HCEC 1CT (cell line): ENCODE data around the gene MGRN1.

Source experiments
- DNase-seq: peaks from one replicate; pipeline ENCODE4 v3.0.0-alpha.2; 2017

The MGRN1 gene

DNA sequence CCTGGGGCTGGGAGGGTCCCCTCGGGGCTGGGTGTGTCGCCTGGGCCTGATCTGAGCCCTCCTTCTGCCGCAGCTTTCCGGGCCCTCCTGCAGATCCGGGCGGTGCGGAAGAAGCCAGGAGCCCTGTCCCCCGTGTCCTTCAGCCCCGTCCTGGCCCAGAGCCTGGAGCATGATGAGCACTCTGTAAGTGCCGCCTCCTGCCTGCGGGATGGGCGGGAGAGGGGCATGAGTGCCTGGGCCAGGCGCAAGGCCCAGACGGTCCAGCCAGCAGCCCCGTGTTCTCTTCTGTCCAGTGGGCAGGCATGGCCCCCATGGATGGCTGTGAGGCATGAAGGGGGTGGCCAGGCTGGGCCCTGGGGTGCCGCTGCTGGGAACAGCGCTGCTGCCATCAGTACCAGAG, 52.8 kb downstream of the MGRN1 start:
- no peak for DNase-seq

DNA sequence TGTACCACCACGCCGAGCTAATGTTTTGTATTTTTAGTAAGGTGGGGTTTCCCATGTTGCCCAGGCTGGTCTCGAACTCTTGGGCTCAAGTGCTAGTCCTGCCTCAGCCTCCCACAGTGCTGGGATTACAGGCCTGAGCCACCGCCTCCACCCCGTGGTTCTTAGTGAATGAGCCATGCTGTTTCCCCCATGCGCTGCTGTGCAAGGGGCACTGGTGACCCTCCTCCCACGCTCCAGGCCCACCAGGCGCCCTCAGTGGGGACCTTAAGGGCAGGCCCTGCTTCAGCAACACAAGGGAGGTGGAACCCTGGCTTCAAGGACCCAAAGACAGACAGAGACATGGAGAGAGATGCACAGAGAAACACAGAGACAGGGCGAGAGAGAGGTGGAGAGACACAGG, 53.4 kb downstream of the MGRN1 start:
- DNase-seq, result no peak

DNA sequence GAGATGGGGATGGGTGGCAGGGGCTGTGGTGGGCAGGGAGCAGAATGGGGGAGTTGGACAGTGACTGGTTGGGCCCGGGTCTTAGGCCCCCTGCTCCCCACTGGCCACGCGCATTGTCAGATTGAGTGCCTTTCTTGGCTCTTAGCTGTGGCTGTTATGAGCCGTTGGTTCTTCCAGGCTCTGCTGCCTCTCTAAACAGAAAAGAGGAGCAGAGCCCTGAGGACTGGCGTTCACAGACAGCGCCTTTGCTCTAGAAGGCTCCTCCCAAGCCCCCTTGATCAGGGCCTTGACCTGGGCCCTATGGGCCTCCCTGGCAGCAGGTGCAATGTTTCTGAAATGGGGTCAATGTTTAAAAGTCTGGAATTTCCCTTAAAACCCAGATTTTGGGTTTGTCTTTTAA, 54.0 kb downstream of the MGRN1 start:
- no peak for DNase-seq

DNA sequence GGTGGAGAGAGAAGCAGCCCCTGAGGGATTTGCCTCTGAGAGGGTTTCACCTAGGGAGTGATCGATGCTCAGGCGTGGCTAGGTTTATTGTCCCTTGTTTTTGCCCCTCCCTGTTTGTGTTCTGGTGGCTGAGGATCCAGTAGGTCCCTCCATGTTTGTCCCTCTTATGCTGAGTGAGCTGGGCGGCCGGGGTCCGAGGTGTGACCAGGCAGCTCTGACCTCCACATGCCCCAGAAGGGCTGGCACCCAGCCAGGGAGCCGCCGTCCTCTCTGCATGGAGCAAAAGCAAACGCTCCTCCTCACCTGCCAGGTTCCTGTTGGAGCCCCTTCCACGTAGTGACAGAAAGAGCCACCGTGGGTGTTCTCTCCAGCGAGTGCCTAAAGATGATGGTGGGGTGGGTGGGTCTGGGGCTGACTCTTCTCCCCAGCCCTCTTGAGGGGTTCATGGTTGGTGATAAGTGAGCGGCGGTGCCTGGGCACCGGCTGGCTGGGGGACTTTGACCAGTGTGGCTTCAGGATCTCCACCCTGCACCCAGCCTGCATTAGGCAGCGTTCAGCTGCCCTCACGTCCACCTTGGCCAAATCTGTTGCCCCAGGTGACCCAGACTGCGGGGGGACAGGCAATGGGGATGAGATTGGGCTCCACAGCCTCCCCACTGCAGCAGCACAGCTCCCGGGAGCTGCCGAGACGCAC, 54.7 kb downstream of the MGRN1 start:
- DNase-seq, result no peak

DNA sequence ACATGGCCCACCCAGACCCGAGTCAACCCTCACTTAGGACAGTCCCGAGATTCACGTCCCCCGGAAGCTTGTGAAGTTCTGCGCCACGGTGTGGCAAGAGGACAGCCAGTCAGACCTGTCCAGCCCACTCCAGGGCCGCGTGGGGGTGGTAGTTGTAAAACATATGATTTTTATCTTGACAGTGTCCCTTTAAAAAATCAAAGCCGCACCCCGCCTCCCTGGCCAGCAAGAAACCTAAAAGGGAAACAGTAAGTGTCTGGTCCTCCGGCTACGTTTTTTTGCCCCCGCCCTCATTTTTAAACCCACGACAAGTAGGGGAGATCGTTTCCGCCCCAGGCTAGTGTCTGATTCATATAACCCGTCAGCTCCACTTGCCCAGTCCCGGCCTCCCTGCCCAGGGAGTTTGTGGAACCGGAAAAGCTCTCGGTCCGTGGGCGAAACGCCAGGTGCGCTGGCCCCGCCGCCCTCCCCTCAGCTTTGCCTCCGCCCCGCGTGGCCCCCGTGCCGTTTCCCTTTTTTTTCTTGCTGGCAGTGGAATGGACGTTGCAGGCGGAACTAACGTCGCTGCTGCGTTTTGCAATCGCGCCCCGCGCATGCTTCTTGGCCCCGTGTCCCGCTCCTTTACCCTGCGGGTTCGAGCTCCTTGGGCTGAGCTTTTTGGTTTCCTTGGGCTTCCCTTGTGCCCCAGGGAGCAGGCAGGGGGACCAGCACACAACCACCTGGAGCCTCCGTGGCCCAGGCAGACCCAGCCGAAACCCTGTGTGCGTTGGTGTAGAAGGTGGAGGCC, 55.4 kb downstream of the MGRN1 start:
- no peak for DNase-seq

DNA sequence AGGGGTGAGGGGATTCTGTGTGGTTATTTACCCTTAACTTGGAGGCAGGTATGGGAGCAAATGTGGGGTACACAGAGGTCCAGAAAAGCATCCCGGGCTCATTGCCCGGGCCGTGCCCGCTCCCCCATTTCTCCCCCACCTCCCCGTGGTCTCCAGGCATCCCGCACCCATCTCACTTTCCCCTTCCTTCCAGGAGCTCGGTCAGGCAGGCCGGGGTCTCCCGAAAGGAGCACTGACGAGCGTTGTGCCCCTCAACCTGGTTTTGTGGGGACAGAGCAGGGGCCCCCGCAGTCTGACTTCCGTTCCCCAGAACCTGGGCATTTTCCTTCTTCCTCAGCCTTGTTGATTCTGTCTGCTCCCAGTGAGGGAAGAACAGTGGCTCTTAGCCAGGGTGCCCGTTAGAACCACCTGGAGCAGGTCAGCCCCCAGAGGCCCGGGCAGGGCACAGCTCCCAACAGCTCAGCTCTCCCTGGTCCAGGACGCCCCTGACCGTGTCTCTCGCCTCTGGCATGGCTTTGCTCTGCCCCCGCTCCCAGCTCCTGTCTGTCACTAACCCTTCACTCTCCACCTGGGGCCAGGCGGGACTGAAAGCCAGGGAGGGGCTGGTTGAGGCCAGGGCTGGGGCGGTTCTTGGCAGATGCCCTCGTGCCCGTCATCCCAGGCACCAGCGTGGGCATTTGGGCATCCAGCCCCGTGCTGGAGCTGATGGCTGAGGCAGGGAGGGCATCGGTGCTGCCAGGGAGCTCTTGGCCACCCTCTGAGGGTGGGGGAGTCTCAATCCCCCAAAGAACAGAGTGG, 56.2 kb downstream of the MGRN1 start:
- DNase-seq, result no peak

DNA sequence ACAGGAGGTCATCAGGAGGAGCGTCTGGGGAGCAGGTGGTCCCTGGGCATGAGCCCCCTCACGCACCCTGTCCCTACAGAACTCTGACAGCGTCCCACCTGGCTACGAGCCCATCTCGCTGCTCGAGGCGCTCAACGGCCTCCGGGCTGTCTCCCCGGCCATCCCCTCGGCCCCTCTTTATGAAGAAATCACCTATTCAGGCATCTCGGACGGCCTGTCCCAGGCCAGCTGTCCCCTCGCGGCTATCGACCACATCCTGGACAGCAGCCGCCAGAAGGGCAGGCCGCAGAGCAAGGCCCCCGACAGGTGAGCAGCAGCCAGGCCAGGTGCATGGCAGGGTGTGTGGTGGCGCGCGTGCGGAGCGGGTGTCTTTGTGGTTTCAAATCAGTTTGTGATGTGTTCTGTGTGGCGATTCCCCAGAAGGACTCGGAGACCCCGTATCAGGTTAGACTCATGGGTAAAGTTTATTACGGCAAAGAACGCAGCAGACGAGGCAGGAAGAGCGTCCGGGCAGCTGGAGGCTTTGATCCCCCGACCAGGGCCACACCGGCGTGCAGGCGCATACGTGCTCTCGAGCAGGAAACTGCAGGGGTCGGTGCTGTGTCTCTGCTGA, 57.0 kb downstream of the MGRN1 start:
- no peak for DNase-seq

DNA sequence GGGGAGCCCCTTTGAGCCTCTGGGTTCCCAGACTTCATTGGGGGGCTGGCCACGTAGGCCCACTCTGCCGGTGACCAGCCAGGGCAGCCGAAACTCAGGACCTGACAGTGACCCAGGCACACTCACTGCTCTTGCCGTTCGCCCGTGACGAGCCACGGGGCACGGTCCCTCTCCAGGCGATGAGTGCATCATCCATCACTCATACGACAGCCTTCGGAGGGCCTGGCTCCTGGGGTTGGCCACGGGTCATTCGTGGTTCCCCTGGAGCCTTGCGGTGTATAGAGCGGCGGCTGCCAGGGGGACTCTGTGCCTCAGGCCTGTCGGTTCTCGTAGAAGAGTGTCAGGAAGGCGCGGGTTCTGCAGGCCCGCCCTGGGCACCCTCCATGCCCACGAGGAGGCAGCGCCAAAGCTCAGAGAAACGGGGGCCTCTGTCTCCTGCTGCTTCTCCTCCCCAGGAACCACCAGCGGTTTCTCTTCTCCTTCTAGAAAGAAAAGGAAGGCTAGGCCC, 57.5 kb downstream of the MGRN1 start:
- DNase-seq, result no peak

DNA sequence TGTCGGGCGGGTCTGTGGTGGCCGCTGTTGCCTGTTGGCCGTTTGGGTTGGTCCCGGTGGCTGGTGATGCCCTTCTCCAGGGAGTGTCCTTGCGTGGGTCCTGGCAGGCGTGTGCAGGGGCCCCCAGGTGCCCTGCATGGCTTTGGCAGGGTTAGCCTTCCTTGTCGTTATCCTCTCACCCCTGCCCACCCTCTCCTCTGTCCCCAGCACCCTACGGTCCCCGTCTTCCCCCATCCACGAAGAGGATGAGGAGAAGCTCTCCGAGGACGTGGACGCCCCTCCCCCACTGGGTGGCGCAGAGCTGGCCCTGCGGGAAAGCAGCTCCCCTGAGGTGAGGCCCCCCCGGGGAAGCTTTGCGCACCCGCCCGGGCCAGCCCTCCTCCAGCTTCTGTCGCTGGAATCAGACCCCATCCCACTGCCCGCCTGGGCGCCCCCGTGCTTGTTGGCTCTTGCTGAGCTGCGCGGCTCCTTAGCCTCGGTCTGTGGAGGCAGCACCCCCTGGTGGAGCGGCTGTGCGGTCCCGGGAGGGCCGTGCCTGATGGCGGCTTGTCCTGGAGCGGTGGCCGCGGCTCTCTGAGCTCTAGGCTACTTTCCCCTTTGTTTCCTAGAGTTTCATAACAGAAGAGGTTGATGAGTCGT, 58.1 kb downstream of the MGRN1 start:
- DNase-seq, result no peak

DNA sequence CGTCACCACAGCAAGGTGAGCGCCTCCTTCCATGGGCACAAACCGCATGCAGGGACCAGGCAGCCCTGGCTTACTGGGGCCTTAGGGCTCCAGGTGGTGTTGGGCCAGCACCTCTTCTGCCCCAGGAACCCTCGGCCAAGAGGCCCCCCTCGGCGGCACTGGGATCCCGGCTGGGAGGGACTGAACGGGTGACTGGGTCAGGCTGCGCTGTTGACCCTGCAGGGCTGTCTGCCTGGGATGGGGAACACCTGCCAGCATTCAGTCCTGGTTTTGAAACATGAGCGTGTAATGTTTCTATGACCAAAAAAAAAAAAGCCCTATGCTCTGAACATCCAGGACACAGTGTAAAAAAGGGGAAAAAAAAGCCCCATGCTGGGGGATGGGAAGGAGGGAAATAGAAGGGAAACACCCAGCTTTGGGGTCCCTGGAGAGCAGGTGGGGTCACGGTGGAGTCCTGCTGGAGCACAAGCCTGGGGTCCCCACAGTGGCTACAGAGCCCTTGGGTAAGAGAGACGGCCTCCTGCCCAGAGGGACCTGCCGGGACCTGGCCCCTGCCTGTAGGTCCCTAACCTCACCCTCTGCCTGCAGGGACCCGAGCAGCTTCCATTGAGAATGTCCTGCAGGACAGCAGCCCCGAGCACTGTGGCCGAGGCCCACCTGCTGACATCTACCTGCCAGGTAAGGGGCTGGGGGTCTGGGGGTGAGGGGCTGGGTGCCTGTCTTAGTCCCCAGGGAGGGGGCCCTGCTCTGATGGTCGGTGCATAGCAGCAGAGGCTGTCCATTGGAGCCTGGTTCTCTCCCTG, 58.8 kb downstream of the MGRN1 start:
- DNase-seq, result no peak

DNA sequence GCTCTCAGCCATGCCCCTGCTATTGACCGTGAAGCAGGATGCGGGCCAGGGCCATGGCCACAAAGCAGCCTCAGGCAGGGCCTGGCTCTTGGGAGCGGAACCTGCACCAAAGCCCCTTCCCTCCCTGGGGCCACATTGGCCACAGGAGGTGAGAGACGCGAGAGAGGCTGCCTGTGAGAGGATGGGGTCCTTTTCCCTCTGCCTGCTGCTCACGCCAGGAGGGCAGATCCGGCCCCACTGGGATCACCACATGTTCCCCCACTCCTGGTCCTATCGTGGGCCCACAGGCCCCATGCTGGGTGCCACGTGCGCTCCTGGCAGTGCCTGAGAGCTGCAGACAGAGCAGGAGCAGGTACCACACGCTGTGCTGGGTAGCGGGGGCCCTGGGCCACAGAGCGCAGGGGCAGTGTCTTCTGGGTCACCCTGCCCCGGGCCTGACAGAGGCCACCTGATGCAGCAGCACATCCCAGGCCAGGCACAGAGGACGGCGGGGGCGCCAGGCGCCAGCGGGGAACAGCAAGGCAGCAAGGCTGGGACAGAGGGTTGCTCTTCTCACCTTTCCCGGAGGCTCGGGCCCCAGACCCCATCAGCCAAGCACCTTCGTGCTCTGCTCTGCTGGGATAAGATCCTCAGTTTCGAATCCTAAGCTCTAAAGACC, 59.6 kb downstream of the MGRN1 start:
- no peak for DNase-seq

DNA sequence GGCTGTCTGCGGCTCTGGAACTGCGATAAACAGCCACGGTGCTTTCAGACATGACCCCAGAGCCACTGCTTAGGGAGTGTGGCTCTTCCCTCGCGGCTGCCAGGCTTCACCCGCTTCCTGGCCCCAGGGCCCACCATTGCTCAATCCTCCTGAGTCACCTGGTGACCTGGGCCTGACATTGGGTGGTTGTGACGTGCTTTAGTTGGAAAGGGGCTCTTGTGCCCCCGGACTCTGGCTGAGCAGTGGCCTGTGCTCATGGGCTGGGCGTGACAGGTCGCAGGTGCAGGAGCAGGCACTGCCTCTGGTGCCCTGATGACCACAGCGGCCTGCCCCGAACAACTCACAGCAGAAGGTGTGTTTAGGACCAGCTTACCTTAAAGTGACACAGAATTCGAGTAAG, 60.1 kb downstream of the MGRN1 start:
- DNase-seq, result no peak

DNA sequence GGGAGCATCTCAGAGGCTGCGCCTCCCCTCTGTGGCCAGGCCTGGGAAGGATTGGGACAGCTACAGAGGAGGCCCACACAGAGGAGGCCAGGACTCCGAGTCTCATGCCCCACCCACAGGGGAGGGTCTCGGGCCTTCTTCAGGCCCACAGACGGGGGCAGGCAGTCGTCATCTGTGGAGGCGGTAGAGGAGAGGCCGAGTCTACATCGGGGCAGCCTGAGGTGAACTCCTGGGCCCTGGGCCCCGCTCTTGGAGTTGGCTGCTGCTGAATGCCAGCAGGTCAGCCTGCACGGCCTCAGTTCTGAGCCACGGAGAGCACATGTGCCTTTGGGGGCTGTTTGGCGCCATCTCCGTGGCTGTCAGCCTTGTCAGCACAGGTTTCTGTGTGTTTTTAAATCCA, 60.7 kb downstream of the MGRN1 start:
- no peak for DNase-seq

DNA sequence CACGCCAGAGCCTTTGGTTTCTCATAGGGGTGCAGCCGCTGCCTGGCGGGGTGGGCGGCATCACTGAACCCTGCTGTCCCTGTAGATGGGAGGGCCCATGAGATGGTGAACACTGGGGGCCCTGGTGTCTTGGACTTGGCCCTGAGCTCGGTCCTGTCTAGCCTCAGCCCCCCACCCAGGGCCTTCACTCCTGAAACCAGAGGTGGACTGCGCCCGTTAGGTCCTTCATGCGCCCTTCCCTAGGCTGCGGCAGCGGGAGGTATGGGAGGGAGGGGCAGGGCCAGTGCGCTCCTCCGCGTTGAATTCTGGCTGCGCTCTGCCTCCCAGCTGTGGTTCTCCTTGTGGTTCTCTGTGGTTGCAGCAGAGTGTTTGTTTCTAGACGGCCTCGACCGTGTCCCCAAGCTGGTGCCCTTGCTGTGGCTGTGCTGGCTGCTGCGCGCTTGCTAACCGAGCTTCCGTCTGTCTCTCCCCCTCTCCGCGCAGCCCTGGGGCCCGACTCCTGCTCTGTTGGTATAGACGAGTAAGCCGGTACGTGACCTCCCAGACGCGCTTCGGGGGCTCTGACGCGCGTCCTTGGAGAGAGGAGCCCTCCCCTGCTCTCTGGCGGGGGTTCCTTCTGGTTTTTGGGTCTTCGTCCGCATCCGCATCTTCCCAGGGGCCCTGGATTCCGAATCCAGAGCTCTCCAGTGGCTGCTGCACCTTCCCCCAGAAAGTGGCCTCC, 61.3 kb downstream of the MGRN1 start:
- DNase-seq, result no peak

DNA sequence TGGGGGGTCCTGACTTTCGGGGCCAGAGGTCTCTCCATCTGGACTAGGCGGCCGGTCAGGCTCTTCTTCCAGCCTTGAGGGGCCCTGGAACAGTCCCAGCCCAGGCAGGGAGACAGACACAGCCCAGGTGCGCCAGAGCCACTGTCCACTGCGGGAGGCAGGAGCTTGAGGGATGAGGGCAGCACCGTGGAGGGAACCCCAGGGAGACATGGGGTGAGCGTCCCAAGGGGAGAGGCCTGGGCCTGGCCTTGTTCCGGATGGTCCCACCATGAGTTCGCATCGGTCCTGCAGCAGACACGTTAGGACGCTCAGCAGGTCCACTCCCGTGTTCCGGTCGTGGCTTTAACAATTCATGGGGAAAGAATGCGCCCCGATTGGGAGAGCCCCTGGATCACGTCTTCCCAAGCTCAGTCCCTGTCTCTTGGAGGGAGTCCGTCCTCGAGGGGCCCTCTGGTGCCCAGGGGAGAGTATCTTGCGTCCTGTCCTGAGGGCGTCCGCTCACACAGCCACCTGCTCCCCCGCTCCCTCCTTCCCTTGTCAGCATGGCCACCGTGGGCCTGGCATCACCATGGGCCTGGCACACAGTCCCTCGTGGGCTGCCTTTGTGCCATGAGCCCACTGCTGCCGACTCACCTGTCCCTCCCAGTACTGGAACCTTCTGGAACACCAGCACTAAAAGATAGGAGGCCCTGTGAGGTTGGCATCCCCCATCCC, 62.0 kb downstream of the MGRN1 start:
- DNase-seq, result no peak

DNA sequence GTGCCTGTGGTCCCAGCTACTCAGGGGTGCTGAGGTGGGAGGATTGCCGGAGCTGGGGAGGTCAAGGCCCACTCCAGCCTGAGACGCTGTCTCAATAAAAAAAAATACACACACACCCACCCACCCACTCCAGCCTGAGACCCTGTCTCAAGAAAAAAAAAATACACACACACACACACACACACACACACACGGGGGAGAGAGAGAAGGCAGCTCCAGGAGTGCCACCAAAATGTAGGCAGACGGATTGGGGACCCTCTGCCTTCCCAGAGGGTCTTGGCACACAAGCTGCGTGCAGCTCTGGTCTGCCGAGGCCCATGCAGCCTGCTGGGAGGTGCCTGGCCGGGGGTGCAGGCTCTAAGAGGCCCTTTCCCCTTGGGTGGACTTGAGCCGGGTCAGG, 62.8 kb downstream of the MGRN1 start:
- DNase-seq, result no peak

DNA sequence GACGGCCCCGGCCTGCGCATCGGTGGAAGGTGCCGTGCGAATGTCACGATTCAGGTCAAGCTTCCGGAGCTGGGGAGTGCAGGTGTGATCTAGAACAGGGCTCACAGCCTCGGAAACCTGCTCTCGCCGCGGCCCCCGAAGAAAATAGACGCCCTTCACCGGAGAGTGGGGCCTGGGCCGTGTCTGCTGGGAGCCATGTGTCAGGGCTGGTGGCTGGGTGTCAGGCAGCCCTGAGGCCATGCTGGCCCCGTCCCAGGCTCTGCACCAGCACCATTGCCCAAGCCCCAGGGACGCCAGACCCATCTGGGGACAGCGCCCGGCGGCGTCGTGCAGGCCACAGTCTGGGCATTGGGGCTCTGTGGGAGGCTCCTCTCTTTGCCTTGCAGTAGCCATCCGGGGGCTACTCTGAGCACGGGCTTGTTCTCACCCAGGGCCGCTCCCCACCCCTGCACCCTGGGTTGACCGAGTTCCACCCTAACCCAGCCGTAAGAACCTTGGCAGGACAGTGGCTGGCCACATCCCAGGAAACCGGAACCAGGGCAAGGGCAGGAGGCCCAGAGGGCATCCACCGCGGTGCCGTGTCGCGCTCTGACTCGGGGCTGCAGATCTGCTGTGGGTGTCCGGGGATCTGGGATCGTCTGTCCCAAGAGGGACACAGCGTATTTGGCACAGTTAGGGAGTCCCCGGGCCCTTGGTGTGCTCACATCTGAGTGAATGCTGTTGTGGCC, 63.5 kb downstream of the MGRN1 start:
- DNase-seq, result no peak

DNA sequence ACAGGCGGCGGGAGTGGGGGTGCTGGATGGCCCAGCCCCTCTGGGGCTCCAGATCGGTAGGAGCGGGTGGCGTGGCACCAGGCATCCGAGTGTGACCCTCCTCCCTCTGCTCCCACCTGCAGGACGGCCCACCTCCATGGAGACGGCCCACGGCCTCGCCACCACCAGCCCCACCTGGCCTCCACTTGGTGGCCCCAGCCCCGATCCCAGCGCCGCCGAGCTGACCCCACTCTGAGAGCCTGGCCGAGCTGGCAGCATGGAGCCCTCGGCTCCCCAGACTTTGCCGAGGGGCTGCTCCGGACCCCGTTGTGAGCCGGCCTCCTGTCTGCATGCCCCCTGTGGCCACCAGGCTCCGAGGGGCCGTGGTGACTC, 64.0 kb downstream of the MGRN1 start:
- DNase-seq, result no peak

DNA sequence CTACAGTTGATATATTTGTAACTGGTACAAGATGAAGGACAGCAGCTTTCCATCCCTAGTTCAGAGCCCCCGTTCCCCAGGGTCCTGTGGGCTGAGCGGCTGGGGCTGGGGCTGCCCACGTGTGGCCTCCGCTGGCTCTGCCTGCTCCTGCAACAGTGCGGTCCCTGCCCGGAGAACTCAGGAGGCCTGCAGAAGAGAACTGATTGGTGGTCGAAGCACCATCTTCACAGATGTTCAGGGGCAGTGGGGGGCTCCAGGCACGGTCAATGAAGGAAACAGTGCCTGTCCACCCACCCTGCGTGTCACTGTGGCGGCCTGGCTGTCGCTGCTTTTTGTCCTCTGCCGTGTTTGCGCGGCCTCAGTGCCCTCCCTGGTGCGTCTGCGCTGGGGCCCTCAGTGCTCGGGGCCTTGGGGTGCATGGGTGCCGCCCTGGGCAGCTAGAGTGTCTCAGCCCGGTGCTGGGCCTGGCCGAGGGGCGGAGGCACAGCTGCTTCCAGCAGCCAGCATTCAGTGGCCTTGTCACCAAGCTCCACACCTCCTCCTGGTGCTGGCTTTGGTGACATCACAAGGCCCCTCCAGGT, 64.6 kb downstream of the MGRN1 start:
- no peak for DNase-seq
